Mesendoderm (in vitro differentiated cells): ENCODE measurements around the gene UBAP2L.
A peak's percentile ranks its signal among the peaks of the same experiment; 100 is the strongest.

ENCODE experiments used
- DNase-seq: peaks from one replicate; pipeline ENCODE4 v3.0.0; 2013
- H2AK5ac ChIP-seq: 2 replicates; pipeline ENCODE4 v1.6.1; 2013; ENCODE audit warnings: low read length, inconsistent platforms
- H2BK120ac ChIP-seq: 2 replicates; pipeline ENCODE4 v1.6.1; 2013; ENCODE audit warnings: low read depth, mild to moderate bottlenecking, low read length, moderate library complexity, mixed read lengths
- H2BK15ac ChIP-seq: replicated peaks from 2 replicates; pipeline ENCODE4 v1.6.1; 2013; ENCODE audit warnings: low read depth, mild to moderate bottlenecking, moderate library complexity
- H2BK5ac ChIP-seq: 2 replicates; pipeline ENCODE4 v1.6.1; 2013; ENCODE audit warnings: low read length, inconsistent platforms
- H3K18ac ChIP-seq: 2 replicates; pipeline ENCODE4 v1.6.1; 2013; ENCODE audit warnings: mild to moderate bottlenecking, low read length, mixed read lengths
- H3K23ac ChIP-seq: one replicate; pipeline ENCODE4 v1.6.1; 2013; ENCODE audit warnings: low read length
- H3K27ac ChIP-seq: 2 replicates; pipeline ENCODE4 v1.5.1; 2013; ENCODE audit warnings: low read depth, mild to moderate bottlenecking, inconsistent platforms, low read length, moderate library complexity
- H3K27me3 ChIP-seq: 2 replicates; pipeline ENCODE4 v1.6.1; 2013; ENCODE audit warnings: low read length, control low read depth, mild to moderate bottlenecking, inconsistent platforms; ENCODE audit not compliant: insufficient read depth, poor library complexity
- H3K36me3 ChIP-seq: 2 replicates; pipeline ENCODE4 v1.6.1; 2013; ENCODE audit warnings: low read length, inconsistent platforms; ENCODE audit not compliant: control insufficient read depth, insufficient read depth
- H3K4ac ChIP-seq: one replicate; pipeline ENCODE4 v1.6.1; 2013; ENCODE audit warnings: low read depth, mild to moderate bottlenecking, low read length, moderate library complexity
- H3K4me1 ChIP-seq: 2 replicates; pipeline ENCODE4 v1.6.1; 2013; ENCODE audit warnings: low read depth, low read length, inconsistent platforms; ENCODE audit not compliant: control insufficient read depth
- H3K4me2 ChIP-seq: 2 replicates; pipeline ENCODE4 v1.6.1; 2013; ENCODE audit warnings: low read length
- H3K4me3 ChIP-seq: 2 replicates; pipeline ENCODE4 v1.5.1; 2013; ENCODE audit warnings: mild to moderate bottlenecking, low read length
- H3K56ac ChIP-seq: one replicate; pipeline ENCODE4 v1.6.1; 2013; ENCODE audit warnings: low read length
- H3K79me1 ChIP-seq: 2 replicates; pipeline ENCODE4 v1.6.1; 2013; ENCODE audit warnings: low read length, inconsistent platforms
- H3K79me2 ChIP-seq: 2 replicates; pipeline ENCODE4 v1.6.1; 2013; ENCODE audit warnings: mild to moderate bottlenecking, low read length; ENCODE audit not compliant: control insufficient read depth, insufficient read depth
- H3K9ac ChIP-seq: 2 replicates; pipeline ENCODE4 v1.6.1; 2013; ENCODE audit warnings: low read length, inconsistent platforms
- H4K5ac ChIP-seq: one replicate; pipeline ENCODE4 v1.6.1; 2013; ENCODE audit warnings: low read length
- H4K8ac ChIP-seq: one replicate; pipeline ENCODE4 v1.6.1; 2013; ENCODE audit warnings: low read depth, mild to moderate bottlenecking, control low read depth, low read length, moderate library complexity
- WGBS: extraction: QIAGEN DNeasy Blood & Tissue Kit; methylation state at CpG from one replicate; pipeline ENCODE4 v1.1.7; 2013; ENCODE audit warnings: low lambda C conversion rate, missing lambda C conversion rate; ENCODE audit not compliant: insufficient coverage; ENCODE audit errors: extremely low coverage; 5-methylcytosine and 5-hydroxymethylcytosine counted together

The UBAP2L gene

GRCh38 chr1:154178013-154178412 is 42.7 kb upstream of the UBAP2L start:
- Histone ChIP-seq H3K27me3 (no peaks in the 10 kb centered on the region), H3K9ac (peak overlapping the region; percentile 17), H4K5ac (no peak overlapping the region), H2BK120ac (no peak overlapping the region), H3K4me1 (peaks cover 11% of the 10 kb centered on the region), H3K56ac (no peak overlapping the region), H2BK5ac (no peak overlapping the region), H3K79me2 (peaks cover 82% of the 10 kb centered on the region), H4K8ac (no peak overlapping the region), H2BK15ac (no peak overlapping the region), H3K4me2 (no peak overlapping the region), H3K27ac (no peak overlapping the region), H3K18ac (no peak overlapping the region), H2AK5ac (no peak overlapping the region), H3K23ac (no peak overlapping the region), H3K4me3 (no peak overlapping the region), H3K79me1 (peaks cover 7% of the 10 kb centered on the region), H3K36me3 (peaks cover 7% of the 10 kb centered on the region), H3K4ac (no peak overlapping the region)
- DNase-seq, result no peak
- WGBS, result no CpG with 5 or more reads among the region's 2 CpGs

DNA sequence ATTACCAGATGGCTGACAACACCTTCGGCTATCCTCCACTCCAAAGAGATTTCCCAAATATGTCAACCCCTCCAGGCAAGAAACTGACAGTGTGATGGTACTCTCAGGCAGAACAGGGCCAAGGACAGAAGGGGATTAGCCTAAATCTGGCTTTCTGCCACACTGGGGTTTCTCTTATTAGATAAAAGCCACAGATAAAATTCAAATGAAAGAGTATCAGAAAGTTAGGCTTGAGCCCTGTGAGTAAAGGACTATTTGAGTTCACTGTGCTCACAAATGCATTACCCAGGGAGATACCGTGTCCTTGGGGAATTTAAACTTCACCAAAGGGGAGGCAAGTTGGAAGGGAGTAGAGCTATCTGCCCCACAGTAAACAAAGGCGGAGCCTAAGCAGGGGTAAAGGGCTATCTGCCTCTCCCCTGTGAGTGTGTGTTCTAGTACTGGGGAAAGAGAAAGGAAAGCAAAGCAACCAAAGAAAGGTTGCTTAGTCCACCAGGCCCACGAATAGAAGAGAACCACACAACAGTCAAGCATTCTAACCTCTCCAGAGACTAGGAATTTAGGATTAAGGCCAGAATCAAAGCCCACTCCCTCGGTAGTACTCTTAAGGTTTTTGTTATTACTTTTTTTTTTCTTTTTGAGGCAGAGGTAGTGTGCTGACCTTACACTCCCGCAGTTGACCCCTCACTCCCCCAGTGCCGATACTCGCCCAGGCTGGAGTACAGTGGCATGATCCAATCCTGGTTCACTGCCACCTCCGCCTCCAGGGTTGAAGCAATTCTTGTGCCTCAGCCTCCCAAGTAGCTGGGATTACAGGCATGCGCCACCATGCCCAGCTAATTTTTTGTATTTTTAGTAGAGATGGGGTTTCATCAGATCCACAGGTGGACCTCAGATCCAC is 41.6 kb upstream of the UBAP2L start:
- Histone ChIP-seq H2BK15ac (no peak overlapping the region), H4K5ac (no peak overlapping the region), H3K18ac (no peak overlapping the region), H3K36me3 (peaks cover 7% of the 10 kb centered on the region), H3K79me2 (peaks cover 82% of the 10 kb centered on the region), H3K4ac (no peak overlapping the region), H3K79me1 (peaks cover 7% of the 10 kb centered on the region), H2BK120ac (no peak overlapping the region), H4K8ac (no peak overlapping the region), H2BK5ac (no peak overlapping the region), H3K56ac (peak overlapping the region; percentile 57), H3K9ac (peak overlapping the region; percentile 27), H3K27ac (no peak overlapping the region), H2AK5ac (no peak overlapping the region), H3K4me1 (peaks cover 11% of the 10 kb centered on the region), H3K23ac (peak overlapping the region; percentile 57), H3K4me2 (no peak overlapping the region), H3K27me3 (no peaks in the 10 kb centered on the region), H3K4me3 (no peak overlapping the region)
- DNase-seq, result peak; percentile 33
- no CpG with 5 or more reads among the region's 10 CpGs for WGBS

- Histone ChIP-seq H3K36me3 (peaks cover 7% of the 10 kb centered on the region), H3K4me3 (no peak overlapping the region), H4K8ac (no peak overlapping the region), H3K4ac (no peak overlapping the region), H3K4me1 (peaks cover 11% of the 10 kb centered on the region), H2BK5ac (no peak overlapping the region), H2BK15ac (no peak overlapping the region), H2AK5ac (no peak overlapping the region), H3K56ac (no peak overlapping the region), H2BK120ac (no peak overlapping the region), H3K27ac (no peak overlapping the region), H3K79me2 (peaks cover 76% of the 10 kb centered on the region), H3K9ac (peak overlapping the region; percentile 41), H4K5ac (no peak overlapping the region), H3K27me3 (no peaks in the 10 kb centered on the region), H3K79me1 (peaks cover 7% of the 10 kb centered on the region), H3K23ac (no peak overlapping the region), H3K18ac (no peak overlapping the region), H3K4me2 (peak overlapping the region; percentile 42)
- no CpG with 5 or more reads among the region's 3 CpGs for WGBS
- peak; percentile 78 for DNase-seq
These were observed 40.6 kb upstream of the UBAP2L start for GRCh38 chr1:154179946-154180687.

DNA sequence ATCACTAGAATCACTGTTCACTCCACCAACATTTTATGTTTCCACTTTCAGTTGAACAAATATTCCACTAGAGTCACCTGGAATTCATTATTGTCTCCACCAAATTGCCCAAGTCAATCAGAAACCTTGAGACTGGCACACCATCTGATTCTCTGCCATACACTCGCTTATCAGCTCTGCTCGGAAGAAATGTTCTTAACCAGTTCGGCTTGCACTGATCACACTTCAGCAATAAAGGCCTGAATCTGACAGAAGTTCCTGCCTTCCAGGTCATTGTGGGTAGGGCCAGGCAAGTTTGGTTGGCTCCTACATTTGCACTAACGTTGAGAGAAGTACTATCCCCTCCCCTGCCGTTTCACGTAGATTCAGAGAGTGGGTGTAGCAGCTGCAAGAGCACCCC is 38.8 kb upstream of the UBAP2L start:
- peak overlapping the region; percentile 59 for H3K4me2 ChIP-seq
- H2AK5ac ChIP-seq, result no peak overlapping the region
- H3K4me3 ChIP-seq, result peak overlapping the region; percentile 87
- H3K56ac ChIP-seq, result peak overlapping the region; percentile 97
- no peak overlapping the region for H4K8ac ChIP-seq
- H3K27ac ChIP-seq, result peak overlapping the region; percentile 81
- H2BK5ac ChIP-seq, result no peak overlapping the region
- H3K4me1 ChIP-seq, result peaks cover 11% of the 10 kb centered on the region
- H3K79me1 ChIP-seq, result no peaks in the 10 kb centered on the region
- no peak overlapping the region for H2BK15ac ChIP-seq
- H3K4ac ChIP-seq, result no peak overlapping the region
- DNase-seq, result no peak
- no peak overlapping the region for H3K18ac ChIP-seq
- H4K5ac ChIP-seq, result no peak overlapping the region
- no peak overlapping the region for H3K23ac ChIP-seq
- peak overlapping the region; percentile 93 for H3K9ac ChIP-seq
- peaks cover 58% of the 10 kb centered on the region for H3K79me2 ChIP-seq
- H3K36me3 ChIP-seq, result peaks cover 2% of the 10 kb centered on the region
- no peaks in the 10 kb centered on the region for H3K27me3 ChIP-seq
- no peak overlapping the region for H2BK120ac ChIP-seq
- no CpG with 5 or more reads among the region's 6 CpGs for WGBS

DNA sequence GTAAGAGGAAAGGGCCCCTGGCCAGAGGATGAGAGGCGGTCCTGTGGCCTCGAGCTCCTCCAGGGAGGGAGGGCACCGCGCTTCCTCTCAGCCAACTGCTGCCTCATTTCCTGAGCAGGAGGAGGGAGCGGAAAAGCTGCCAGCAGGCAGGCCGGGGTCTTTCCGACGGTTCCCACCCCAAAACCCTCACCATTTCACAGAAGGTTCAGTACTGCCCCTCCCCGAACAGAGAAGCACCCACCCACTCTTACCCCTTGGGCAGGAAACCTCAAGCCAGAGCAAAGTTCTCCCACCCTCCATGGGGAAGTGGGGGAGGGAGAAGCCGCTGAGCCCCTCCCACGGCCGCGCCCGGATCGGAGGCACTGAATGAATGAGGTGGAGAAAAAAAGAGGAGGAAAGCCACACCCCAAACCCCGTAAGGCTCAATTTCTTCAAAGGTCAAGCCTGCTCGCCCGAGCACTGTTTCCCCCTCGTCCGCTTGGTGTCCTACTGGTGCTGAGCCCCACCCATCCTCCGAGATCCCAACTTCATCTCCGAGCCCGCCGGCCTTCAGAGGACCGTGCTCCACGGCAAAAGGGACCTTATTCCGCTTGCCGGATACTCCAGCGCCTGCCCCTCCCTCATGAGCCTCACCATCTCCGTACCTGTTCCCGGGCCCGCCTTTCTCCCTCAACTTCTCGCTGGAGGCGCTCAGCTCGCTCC is 38.3 kb upstream of the UBAP2L start:
- H3K9ac ChIP-seq, result peak overlapping the region; percentile 93
- H3K4me2 ChIP-seq, result peak overlapping the region; percentile 59
- no peak overlapping the region for H2BK120ac ChIP-seq
- H3K27ac ChIP-seq, result peak overlapping the region; percentile 81
- WGBS, result no CpG with 5 or more reads among the region's 35 CpGs
- H3K4me3 ChIP-seq, result peak overlapping the region; percentile 87
- peak overlapping the region; percentile 39 for H3K4ac ChIP-seq
- no peak overlapping the region for H4K8ac ChIP-seq
- H3K36me3 ChIP-seq, result peaks cover 2% of the 10 kb centered on the region
- H3K4me1 ChIP-seq, result peaks cover 11% of the 10 kb centered on the region
- H2AK5ac ChIP-seq, result no peak overlapping the region
- DNase-seq, result peak; percentile 76
- H3K79me1 ChIP-seq, result no peaks in the 10 kb centered on the region
- no peaks in the 10 kb centered on the region for H3K27me3 ChIP-seq
- H3K23ac ChIP-seq, result no peak overlapping the region
- peak overlapping the region; percentile 52 for H3K18ac ChIP-seq
- H4K5ac ChIP-seq, result no peak overlapping the region
- H3K79me2 ChIP-seq, result peaks cover 52% of the 10 kb centered on the region
- peak overlapping the region; percentile 58 for H2BK5ac ChIP-seq
- H2BK15ac ChIP-seq, result no peak overlapping the region
- H3K56ac ChIP-seq, result peak overlapping the region; percentile 97
